Stomach (tissue), 9 donors: ENCODE data around the gene CLSTN2. TPM values are rescaled to one million over a fixed set of nuclear protein-coding genes. Genes with fewer than 3 reads are reported as not detected.
A peak's percentile ranks its signal among the peaks of the same experiment; 100 is the strongest.

ENCODE experiments used
- DNase-seq, 2 donors: peaks; one replicate each; pipeline versions ENCODE4 v3.0.0 to v3.0.0-alpha.2; 2013 to 2019
- H3K27ac ChIP-seq, 5 donors: fragments of 200-600 bp in 4 of 5; sonication (generic) in 4 of 5; one replicate each; pipeline ENCODE4 v1.5.1; 2013 to 2019; ENCODE audit warnings: mild to moderate bottlenecking in 1 of 5, moderate library complexity in 1 of 5
- H3K27me3 ChIP-seq, 3 donors: fragments of 200-600 bp; sonication (generic); one replicate each; pipeline ENCODE4 v1.5.1; 2017 to 2019; ENCODE audit warnings: mixed run types in 1 of 3
- H3K36me3 ChIP-seq, 4 donors: fragments of 200-600 bp; sonication (generic); 1 replicate in 3 of 4; 2 replicates in 1 of 4; pipeline ENCODE4 v1.5.1; 2016 to 2019
- H3K4me1 ChIP-seq, 4 donors: fragments of 200-600 bp; sonication (generic); one replicate each; pipeline ENCODE4 v1.5.1; 2016 to 2019
- H3K4me3 ChIP-seq, 4 donors: fragments of 200-600 bp; sonication (generic) in 3 of 4; one replicate each; pipeline ENCODE4 v1.5.1; 2016 to 2019; ENCODE audit warnings: mild to moderate bottlenecking in 1 of 4
- H3K9me3 ChIP-seq, 4 donors: fragments of 200-600 bp; sonication (generic); one replicate each; pipeline ENCODE4 v1.5.1; 2016 to 2019
- CTCF ChIP-seq, 7 experiments: fragments of 450-650 bp in 4 of 7; fragments of 200-600 bp in 3 of 7; sonication (generic) in 3 of 7; IDR thresholded peaks; one replicate each; pipeline ENCODE4 v1.5.1; 2016 to 2019; ENCODE audit warnings: antibody characterized with exemption in 7 of 7, control low read depth in 2 of 7, mild to moderate bottlenecking in 1 of 7
- EP300 ChIP-seq: sonication (generic); formaldehyde crosslinking; IDR thresholded peaks from one replicate; pipeline ENCODE4 v1.6.1; 2017; ENCODE audit warnings: antibody characterized with exemption
- POLR2A ChIP-seq, 4 donors: fragments of 450-650 bp; IDR thresholded peaks; one replicate each; pipeline ENCODE4 v1.6.1; 2016; ENCODE audit warnings: antibody characterized with exemption in 4 of 4, control low read depth in 2 of 4, mild to moderate bottlenecking in 1 of 4, moderate library complexity in 1 of 4
- POLR2AphosphoS5 ChIP-seq, 3 donors: sonication (generic); formaldehyde crosslinking; IDR thresholded peaks; one replicate each; pipeline ENCODE4 v1.6.1; 2016; ENCODE audit warnings: antibody characterized with exemption in 3 of 3
- WGBS, 5 donors: extraction: QIAGEN DNeasy Blood & Tissue Kit in 3 of 5; methylation state at CpG; one replicate each; pipeline versions ENCODE4 v1.1.5 to v1.1.7; 2013 to 2018; 5-methylcytosine and 5-hydroxymethylcytosine counted together
- intact Hi-C: fragments of 100-400 bp; cut with DNase I; formaldehyde crosslinking; loops from one replicate; pipeline ENCODE4 v1.15.1; 2023; ENCODE audit warnings: low total_unique reads
- polyA plus RNA-seq, 3 donors: library from polyadenylated mRNA; stranded (reverse); fragments of 200-250 nt; gene quantifications; one replicate each; pipeline ENCODE4 v1.2.3, GENCODE V29; 2013
- total RNA-seq, 5 donors: library from RNA; depleted of rRNA; stranded (reverse); fragments of >200 nt; gene quantifications; one replicate each; pipeline versions ENCODE4 v1.1.0 to v1.2.3, GENCODE V29; 2014 to 2016
- donor health status: healthy with polysubstance abuse.
- donor health status: Bipolar disorder and iron deficiency.
- donor health status: healthy.

CLSTN2 gene
- total and polyA plus RNA-seq, 8 donors, result 0.10 to 5.4 (median 1.7) TPM

GRCh38 chr3:140122183-140122582, 187.2 kb downstream of the CLSTN2 start:
- no peaks in the 10 kb centered on the region for H3K36me3 ChIP-seq
- DNase-seq, result no peak
- no peak overlapping the region for H3K27ac ChIP-seq
- TF ChIP-seq POLR2A (IDR thresholded peaks at IDR 0.05), result no peak
- TF ChIP-seq POLR2AphosphoS5 (IDR thresholded peaks at IDR 0.05), result no peak
- TF ChIP-seq CTCF (IDR thresholded peaks at IDR 0.05), result no peak
- TF ChIP-seq EP300, result no peak
- intact Hi-C loops, result no loop called here
- 25 to 49% (median 27%) methylated on average over 3 of the region's 3 CpGs for WGBS, 5 donors
- H3K27me3 ChIP-seq, result no peaks in the 10 kb centered on the region
- H3K4me3 ChIP-seq, result no peak overlapping the region
- H3K9me3 ChIP-seq, result no peaks in the 10 kb centered on the region
- H3K4me1 ChIP-seq, result no peaks in the 10 kb centered on the region

- Histone ChIP-seq H3K4me3 (no peak overlapping the region), H3K27me3 (no peaks in the 10 kb centered on the region), H3K9me3 (no peaks in the 10 kb centered on the region), H3K4me1 (no peaks in the 10 kb centered on the region), H3K36me3 (no peaks in the 10 kb centered on the region), H3K27ac (no peak overlapping the region)
- peak in 1 of 2 donors; percentile 32 for DNase-seq
- intact Hi-C loops, result no loop called here
- WGBS, 5 donors, result 9 to 46% (median 31%) methylated on average over 1 of the region's 1 CpG
- TF ChIP-seq POLR2A (IDR thresholded peaks at IDR 0.05) (no peak), EP300 (no peak), CTCF (IDR thresholded peaks at IDR 0.05) (no peak), POLR2AphosphoS5 (IDR thresholded peaks at IDR 0.05) (no peak)
Measured at GRCh38 chr3:140128217-140128616, 193.2 kb downstream of the CLSTN2 start.

GRCh38 chr3:140128631-140129030, 193.6 kb downstream of the CLSTN2 start:
- 42 to 53% (median 51%) methylated on average over 5 of the region's 5 CpGs for WGBS, 5 donors
- Histone ChIP-seq H3K9me3 (no peaks in the 10 kb centered on the region), H3K27ac (no peak overlapping the region), H3K4me1 (no peaks in the 10 kb centered on the region), H3K4me3 (no peak overlapping the region), H3K36me3 (no peaks in the 10 kb centered on the region), H3K27me3 (no peaks in the 10 kb centered on the region)
- peak; percentile 29 to 44 for DNase-seq
- TF ChIP-seq EP300 (no peak), CTCF (IDR thresholded peaks at IDR 0.05) (peak in 3 of 7 experiments; percentile 14 to 24 (median 20)), POLR2A (IDR thresholded peaks at IDR 0.05) (no peak)
- intact Hi-C loops, result no loop called here

- H3K4me1 ChIP-seq, result no peaks in the 10 kb centered on the region
- no peak for TF ChIP-seq POLR2A (IDR thresholded peaks at IDR 0.05)
- TF ChIP-seq POLR2AphosphoS5 (IDR thresholded peaks at IDR 0.05), result no peak
- no peak for TF ChIP-seq CTCF (IDR thresholded peaks at IDR 0.05)
- TF ChIP-seq EP300, result no peak
- WGBS, 5 donors, result 59 to 88% (median 81%) methylated on average over 6 of the region's 6 CpGs
- no peaks in the 10 kb centered on the region for H3K27me3 ChIP-seq
- no peak overlapping the region for H3K4me3 ChIP-seq
- intact Hi-C loops, result no loop called here
- no peaks in the 10 kb centered on the region for H3K36me3 ChIP-seq
- H3K9me3 ChIP-seq, result no peaks in the 10 kb centered on the region
- H3K27ac ChIP-seq, result no peak overlapping the region
- no peak for DNase-seq
Measured at GRCh38 chr3:140129768-140130284, 194.8 kb downstream of the CLSTN2 start.
